ENCODE data around the gene SCAMP2. TPM values are rescaled to one million over a fixed set of nuclear protein-coding genes. Genes with fewer than 3 reads are reported as not detected.
A peak's percentile ranks its signal among the peaks of the same experiment; 100 is the strongest.

SCAMP2 gene
- total RNA-seq, 1 experiment from 2014 or later: 50.2 TPM

GRCh38 chr15:74866090-74866489 lies 7.1 kb downstream of the SCAMP2 start:
- no peak overlapping the region for H3K4me2 ChIP-seq (ENCODE audit: insufficient read depth, insufficient read length, low read length)
- Mint-ChIP-seq H3K4me3 (no peak overlapping the region), H3K4me1 (peaks cover 4 to 11% of the 10 kb centered on the region in 2 experiments), H3K27me3 (ENCODE audit: low read depth) (no peaks in the 10 kb centered on the region), H3K9me3 (peaks cover 4% of the 10 kb centered on the region in 2 experiments; a peak in 3 of 5 replicates), H3K27ac (peak overlapping the region in 2 of 3 experiments; percentile 19 to 78; a peak in 4 of 7 replicates), H3K36me3 (ENCODE audit: insufficient read depth in 1 of 3, low read depth in 3 of 3) (peaks cover 8 to 26% (median 17%) of the 10 kb centered on the region in 3 experiments)
- no peak overlapping the region for H3T11ph ChIP-seq (ENCODE audit: low read length)
- H2AK5ac ChIP-seq (ENCODE audit: insufficient read length, low read length): no peak overlapping the region
- TF ChIP-seq CTCF (conservative IDR thresholded peaks at IDR 0.05): no peak
- peaks cover 16% of the 10 kb centered on the region; the same call in 1 of the 2 replicates for H3K79me2 ChIP-seq (ENCODE audit: insufficient read depth, low read length)
- H3K18ac ChIP-seq (ENCODE audit: insufficient read length, low read depth, low read length): no peak overlapping the region
- H4K91ac ChIP-seq (ENCODE audit: insufficient read length, low read depth, low read length): no peak overlapping the region
- no peaks in the 10 kb centered on the region for H3K27me3 ChIP-seq (ENCODE audit: insufficient read depth, low read length)
- H3K9ac ChIP-seq (ENCODE audit: extremely low read depth, insufficient read length, low read length): no peak overlapping the region
- H3K4ac ChIP-seq (ENCODE audit: low read depth, low read length): no peak overlapping the region
- no peak overlapping the region for H2BK15ac ChIP-seq (ENCODE audit: low read depth, low read length)
- H4K5ac ChIP-seq (ENCODE audit: insufficient read length, low read depth, low read length): no peak overlapping the region
- H3K23ac ChIP-seq (ENCODE audit: insufficient read length, low read depth, low read length): no peak overlapping the region
- H3K23me2 ChIP-seq (ENCODE audit: insufficient read length, low read depth, low read length, poor library complexity, severe bottlenecking): no peaks in the 10 kb centered on the region
- no peak overlapping the region for H3K56ac ChIP-seq (ENCODE audit: insufficient read length, low read depth, low read length)
- H3K14ac ChIP-seq (ENCODE audit: insufficient read depth, low read length): no peak overlapping the region; the same call in 1 of the 2 replicates
- no peaks in the 10 kb centered on the region for H3K9me3 ChIP-seq (ENCODE audit: control insufficient read depth, low read depth, low read length)
- H3K79me1 ChIP-seq (ENCODE audit: insufficient read depth, low read depth, low read length, poor library complexity, severe bottlenecking): no peaks in the 10 kb centered on the region
- no peak overlapping the region for H2AFZ ChIP-seq (ENCODE audit: low read length)
- H2BK5ac ChIP-seq (ENCODE audit: insufficient read length, low read length): no peak overlapping the region
- no peak overlapping the region for H2BK20ac ChIP-seq (ENCODE audit: low read depth, low read length, poor library complexity, severe bottlenecking)
- no peaks in the 10 kb centered on the region for H3K4me1 ChIP-seq (ENCODE audit: insufficient read depth, low read length)
- H4K20me1 ChIP-seq (ENCODE audit: control insufficient read depth, insufficient read depth, insufficient read length): peaks cover 3% of the 10 kb centered on the region
- H4K8ac ChIP-seq (replicated peaks; ENCODE audit: insufficient read length, low read depth, low read length): no peak overlapping the region
- no peak for DNase-seq
- no peak overlapping the region for H3K27ac ChIP-seq (ENCODE audit: insufficient read length, low read depth, low read length)
- H2BK120ac ChIP-seq (ENCODE audit: low read depth, low read length, poor library complexity, severe bottlenecking): no peak overlapping the region
- no peak overlapping the region for H2BK12ac ChIP-seq (ENCODE audit: insufficient read length, low read depth, low read length)
- WGBS (ENCODE audit: extremely low coverage, insufficient read length, low lambda C conversion rate): no CpG with 5 or more reads among the region's 6 CpGs
